ENCODE data around the gene FBLN2.

DNA sequence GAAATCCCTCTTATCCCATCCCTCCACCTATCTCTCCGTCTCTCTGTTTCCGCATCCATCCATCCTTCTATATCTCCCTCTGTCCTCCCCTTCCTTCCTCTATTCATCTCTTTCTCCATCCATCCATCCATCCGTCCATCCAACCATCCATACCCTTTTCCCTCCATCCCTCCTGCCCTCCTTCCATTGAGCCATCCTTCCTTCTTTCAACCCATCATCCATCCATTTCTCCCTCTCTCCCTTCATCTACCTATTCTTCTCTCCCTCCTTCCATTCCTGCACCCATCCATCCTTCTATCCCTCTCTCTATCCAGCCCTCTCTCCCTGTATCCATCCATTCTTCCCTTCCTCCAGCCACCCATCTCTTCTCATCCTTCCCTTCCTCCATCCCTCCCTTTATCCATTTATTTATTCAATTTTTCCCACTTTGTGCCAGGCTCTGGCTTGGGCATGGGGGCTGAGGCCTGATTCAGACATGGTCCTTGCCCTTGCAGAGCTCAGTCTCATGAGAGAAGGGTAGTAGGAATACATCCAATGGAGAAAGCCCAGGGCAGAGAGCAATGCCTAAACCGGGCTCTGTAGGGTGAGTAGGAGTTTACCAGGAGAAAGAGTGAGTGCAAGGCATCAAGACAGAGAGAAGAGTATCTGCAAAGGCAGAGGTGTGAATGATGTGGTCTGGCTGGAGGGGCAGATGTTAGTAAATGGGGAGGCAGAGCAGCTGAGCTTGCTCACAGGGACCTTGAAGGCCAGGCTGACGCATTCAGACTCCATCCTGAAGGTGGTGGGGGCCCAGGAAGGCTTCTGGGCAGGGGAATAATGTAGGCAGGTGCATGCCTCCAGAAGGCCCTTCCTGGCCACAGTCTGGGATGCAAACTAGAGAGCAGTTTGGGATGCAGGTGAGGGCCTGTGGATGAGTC lies 19.5 kb upstream of the FBLN2 start:
- TF ChIP-seq POLR2AphosphoS5 (IDR thresholded peaks at IDR 0.05; ENCODE audit: low read depth), result no peak
- TF ChIP-seq, protein P1, sequence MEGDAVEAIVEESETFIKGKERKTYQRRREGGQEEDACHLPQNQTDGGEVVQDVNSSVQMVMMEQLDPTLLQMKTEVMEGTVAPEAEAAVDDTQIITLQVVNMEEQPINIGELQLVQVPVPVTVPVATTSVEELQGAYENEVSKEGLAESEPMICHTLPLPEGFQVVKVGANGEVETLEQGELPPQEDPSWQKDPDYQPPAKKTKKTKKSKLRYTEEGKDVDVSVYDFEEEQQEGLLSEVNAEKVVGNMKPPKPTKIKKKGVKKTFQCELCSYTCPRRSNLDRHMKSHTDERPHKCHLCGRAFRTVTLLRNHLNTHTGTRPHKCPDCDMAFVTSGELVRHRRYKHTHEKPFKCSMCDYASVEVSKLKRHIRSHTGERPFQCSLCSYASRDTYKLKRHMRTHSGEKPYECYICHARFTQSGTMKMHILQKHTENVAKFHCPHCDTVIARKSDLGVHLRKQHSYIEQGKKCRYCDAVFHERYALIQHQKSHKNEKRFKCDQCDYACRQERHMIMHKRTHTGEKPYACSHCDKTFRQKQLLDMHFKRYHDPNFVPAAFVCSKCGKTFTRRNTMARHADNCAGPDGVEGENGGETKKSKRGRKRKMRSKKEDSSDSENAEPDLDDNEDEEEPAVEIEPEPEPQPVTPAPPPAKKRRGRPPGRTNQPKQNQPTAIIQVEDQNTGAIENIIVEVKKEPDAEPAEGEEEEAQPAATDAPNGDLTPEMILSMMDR (IDR thresholded peaks at IDR 0.05; ENCODE audit: insufficient read depth, low read length), result no peak
- TF ChIP-seq, protein P2, sequence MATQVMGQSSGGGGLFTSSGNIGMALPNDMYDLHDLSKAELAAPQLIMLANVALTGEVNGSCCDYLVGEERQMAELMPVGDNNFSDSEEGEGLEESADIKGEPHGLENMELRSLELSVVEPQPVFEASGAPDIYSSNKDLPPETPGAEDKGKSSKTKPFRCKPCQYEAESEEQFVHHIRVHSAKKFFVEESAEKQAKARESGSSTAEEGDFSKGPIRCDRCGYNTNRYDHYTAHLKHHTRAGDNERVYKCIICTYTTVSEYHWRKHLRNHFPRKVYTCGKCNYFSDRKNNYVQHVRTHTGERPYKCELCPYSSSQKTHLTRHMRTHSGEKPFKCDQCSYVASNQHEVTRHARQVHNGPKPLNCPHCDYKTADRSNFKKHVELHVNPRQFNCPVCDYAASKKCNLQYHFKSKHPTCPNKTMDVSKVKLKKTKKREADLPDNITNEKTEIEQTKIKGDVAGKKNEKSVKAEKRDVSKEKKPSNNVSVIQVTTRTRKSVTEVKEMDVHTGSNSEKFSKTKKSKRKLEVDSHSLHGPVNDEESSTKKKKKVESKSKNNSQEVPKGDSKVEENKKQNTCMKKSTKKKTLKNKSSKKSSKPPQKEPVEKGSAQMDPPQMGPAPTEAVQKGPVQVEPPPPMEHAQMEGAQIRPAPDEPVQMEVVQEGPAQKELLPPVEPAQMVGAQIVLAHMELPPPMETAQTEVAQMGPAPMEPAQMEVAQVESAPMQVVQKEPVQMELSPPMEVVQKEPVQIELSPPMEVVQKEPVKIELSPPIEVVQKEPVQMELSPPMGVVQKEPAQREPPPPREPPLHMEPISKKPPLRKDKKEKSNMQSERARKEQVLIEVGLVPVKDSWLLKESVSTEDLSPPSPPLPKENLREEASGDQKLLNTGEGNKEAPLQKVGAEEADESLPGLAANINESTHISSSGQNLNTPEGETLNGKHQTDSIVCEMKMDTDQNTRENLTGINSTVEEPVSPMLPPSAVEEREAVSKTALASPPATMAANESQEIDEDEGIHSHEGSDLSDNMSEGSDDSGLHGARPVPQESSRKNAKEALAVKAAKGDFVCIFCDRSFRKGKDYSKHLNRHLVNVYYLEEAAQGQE (IDR thresholded peaks at IDR 0.05; ENCODE audit: insufficient replicate concordance, low read depth), result no peak

Measured in HL-60 (cell line).